GM23338 (cell line): ENCODE measurements around the gene GIMAP2. TPM values are rescaled to one million over a fixed set of nuclear protein-coding genes. Genes with fewer than 3 reads are reported as not detected.
"Not testable (repeated sequence)": the region's sequence is repeated elsewhere in the genome, so short reads cannot be mapped to it uniquely, and the experiment has no call there.

Experiments
- ATAC-seq: fragments of 200-7000 bp; cut with Tn5 transposase; 3 replicates; pipeline ENCODE4 v1.9.1; 2020
- DNase-seq: peaks from one replicate; pipeline ENCODE4 v3.0.0-alpha.2; 2015; ENCODE audit warnings: low spot score
- H2AFZ ChIP-seq: fragments of 200-600 bp; sonication (generic); 2 replicates; pipeline ENCODE4 v1.8.0; 2016; ENCODE audit warnings: antibody characterized with exemption, mild to moderate bottlenecking, moderate library complexity
- H3F3A ChIP-seq: fragments of 200-600 bp; sonication (generic); replicated peaks from 2 replicates; pipeline ENCODE4 v1.8.0; 2017; ENCODE audit warnings: antibody characterized with exemption, mixed run types, low read depth
- H3K27ac ChIP-seq: fragments of 200-600 bp; sonication (generic); 2 replicates; pipeline ENCODE4 v1.6.1; 2016; ENCODE audit warnings: low read depth
- H3K27me3 ChIP-seq: fragments of 200-600 bp; sonication (generic); 2 replicates; pipeline ENCODE4 v1.8.0; 2016; ENCODE audit warnings: mild to moderate bottlenecking, mixed run types, moderate library complexity; ENCODE audit not compliant: insufficient read depth
- H3K36me3 ChIP-seq: fragments of 200-600 bp; sonication (generic); 2 replicates; pipeline ENCODE4 v1.8.0; 2016; ENCODE audit warnings: mild to moderate bottlenecking; ENCODE audit not compliant: insufficient read depth
- H3K4me1 ChIP-seq: fragments of 200-600 bp; sonication (generic); 2 replicates; pipeline ENCODE4 v1.8.0; 2016; ENCODE audit warnings: mild to moderate bottlenecking, moderate library complexity; ENCODE audit not compliant: insufficient read depth
- H3K4me2 ChIP-seq: fragments of 200-600 bp; sonication (generic); 2 replicates; pipeline ENCODE4 v1.7.1; 2017; ENCODE audit warnings: mixed run types
- H3K4me3 ChIP-seq: fragments of 200-600 bp; sonication (generic); 2 replicates; pipeline ENCODE4 v1.6.1; 2016; ENCODE audit warnings: mixed run types
- H3K79me2 ChIP-seq: fragments of 200-600 bp; sonication (generic); replicated peaks from 2 replicates; pipeline ENCODE4 v1.8.0; 2017; ENCODE audit warnings: mild to moderate bottlenecking; ENCODE audit not compliant: insufficient read depth
- H3K9me2 ChIP-seq: fragments of 200-600 bp; sonication (generic); 2 replicates; pipeline ENCODE4 v1.8.0; 2017; ENCODE audit not compliant: insufficient read depth
- H4K20me1 ChIP-seq: fragments of 200-600 bp; sonication (generic); replicated peaks from 2 replicates; pipeline ENCODE4 v1.8.0; 2017; ENCODE audit warnings: mild to moderate bottlenecking; ENCODE audit not compliant: insufficient read depth
- H3K27ac Mint-ChIP-seq: 2 replicates; pipeline ENCODE4 v1.8.0; 2020; ENCODE audit warnings: inconsistent platforms, mild to moderate bottlenecking, moderate library complexity, mixed read lengths
- H3K27me3 Mint-ChIP-seq: 3 replicates; pipeline ENCODE4 v1.8.0; 2022; ENCODE audit warnings: low read depth, mild to moderate bottlenecking, moderate library complexity, mixed read lengths, inconsistent platforms; ENCODE audit not compliant: insufficient read depth, poor library complexity
- H3K36me3 Mint-ChIP-seq: 3 replicates; pipeline ENCODE4 v1.8.0; 2021; ENCODE audit warnings: low read depth, mild to moderate bottlenecking, inconsistent platforms, moderate library complexity, mixed read lengths
- H3K4me1 Mint-ChIP-seq: 3 replicates; pipeline ENCODE4 v1.8.0; 2020; ENCODE audit warnings: mild to moderate bottlenecking, inconsistent platforms, mixed read lengths
- H3K4me3 Mint-ChIP-seq: 3 replicates; pipeline ENCODE4 v1.8.0; 2021; ENCODE audit warnings: moderate library complexity, mild to moderate bottlenecking, inconsistent platforms, mixed read lengths
- H3K9me3 Mint-ChIP-seq: 3 replicates; pipeline ENCODE4 v1.8.0; 2020; ENCODE audit warnings: moderate library complexity, mild to moderate bottlenecking, inconsistent platforms, mixed read lengths
- CREB1 ChIP-seq: fragments of 250-450 bp; sonication (Bioruptor Pico); IDR thresholded peaks from 2 replicates; pipeline ENCODE4 v1.5.0; 2020; ENCODE audit warnings: low read depth, mild to moderate bottlenecking, moderate library complexity
- POLR2AphosphoS5 ChIP-seq: IDR thresholded peaks from 2 replicates; pipeline ENCODE4 v1.6.1; 2016; ENCODE audit warnings: antibody characterized with exemption, low read depth
- ZNF331 ChIP-seq: fragments of 250-450 bp; sonication (Bioruptor Pico); IDR thresholded peaks from 2 replicates; pipeline ENCODE4 v1.5.0; 2020; ENCODE audit warnings: low read depth, mild to moderate bottlenecking, moderate library complexity
- polyA plus RNA-seq: library from polyadenylated mRNA; unstranded; fragments of >200 nt; fragmentation: Nextera tagmentation; extraction: Ambion mirVana; gene quantifications from 2 replicates; pipeline ENCODE4 v1.2.1, GENCODE V29; 2016
- total RNA-seq: library from RNA; depleted of rRNA; stranded (reverse); fragments of >200 nt; shearing (Covaris generic); gene quantifications from 2 replicates; pipeline ENCODE4 v1.2.3, GENCODE V29; 2014
- TF ChIP-seq, protein P1 (sequence below), 2 experiments: fragments of 200-600 bp in 1 of 2; sonication (generic) in 1 of 2; conservative IDR thresholded peaks; 2 replicates each; pipeline versions ENCODE4 v1.5.1 to v1.6.1; 2016 to 2017; ENCODE audit warnings: antibody characterized with exemption in 2 of 2, low read depth in 2 of 2, mild to moderate bottlenecking in 2 of 2, moderate library complexity in 1 of 2

The GIMAP2 gene
- total and polyA plus RNA-seq, 2 experiments from 2014 or later: not detected

- not testable (repeated sequence) for H3K27ac Mint-ChIP-seq
These were observed 13.5 kb upstream of the GIMAP2 start for GRCh38 chr7:150671798-150672585.

GRCh38 chr7:150675714-150676113 lies 9.8 kb upstream of the GIMAP2 start:
- TF ChIP-seq, protein P1, sequence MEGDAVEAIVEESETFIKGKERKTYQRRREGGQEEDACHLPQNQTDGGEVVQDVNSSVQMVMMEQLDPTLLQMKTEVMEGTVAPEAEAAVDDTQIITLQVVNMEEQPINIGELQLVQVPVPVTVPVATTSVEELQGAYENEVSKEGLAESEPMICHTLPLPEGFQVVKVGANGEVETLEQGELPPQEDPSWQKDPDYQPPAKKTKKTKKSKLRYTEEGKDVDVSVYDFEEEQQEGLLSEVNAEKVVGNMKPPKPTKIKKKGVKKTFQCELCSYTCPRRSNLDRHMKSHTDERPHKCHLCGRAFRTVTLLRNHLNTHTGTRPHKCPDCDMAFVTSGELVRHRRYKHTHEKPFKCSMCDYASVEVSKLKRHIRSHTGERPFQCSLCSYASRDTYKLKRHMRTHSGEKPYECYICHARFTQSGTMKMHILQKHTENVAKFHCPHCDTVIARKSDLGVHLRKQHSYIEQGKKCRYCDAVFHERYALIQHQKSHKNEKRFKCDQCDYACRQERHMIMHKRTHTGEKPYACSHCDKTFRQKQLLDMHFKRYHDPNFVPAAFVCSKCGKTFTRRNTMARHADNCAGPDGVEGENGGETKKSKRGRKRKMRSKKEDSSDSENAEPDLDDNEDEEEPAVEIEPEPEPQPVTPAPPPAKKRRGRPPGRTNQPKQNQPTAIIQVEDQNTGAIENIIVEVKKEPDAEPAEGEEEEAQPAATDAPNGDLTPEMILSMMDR (conservative IDR thresholded peaks at IDR 0.05; ENCODE audit: low read depth in 2 of 2): no peak
- TF ChIP-seq CREB1 (CRISPR knock-in tag): no peak
- TF ChIP-seq POLR2AphosphoS5: no peak
- no peak for TF ChIP-seq ZNF331 (CRISPR knock-in tag)
- no peaks in the 10 kb centered on the region for H3K27me3 ChIP-seq
- Mint-ChIP-seq H3K27ac (no peak overlapping the region), H3K4me3 (no peak overlapping the region), H3K9me3 (peaks cover 22% of the 10 kb centered on the region), H3K36me3 (peaks cover 12% of the 10 kb centered on the region), H3K27me3 (peaks cover 2% of the 10 kb centered on the region), H3K4me1 (no peaks in the 10 kb centered on the region)
- H3K27ac ChIP-seq: no peak overlapping the region
- no peaks in the 10 kb centered on the region for H3F3A ChIP-seq
- no peaks in the 10 kb centered on the region for H3K4me1 ChIP-seq
- ATAC-seq (no peak), DNase-seq (no peak)
- no peaks in the 10 kb centered on the region for H3K36me3 ChIP-seq
- no peaks in the 10 kb centered on the region for H3K9me2 ChIP-seq
- no peak overlapping the region for H3K4me3 ChIP-seq
- no peak overlapping the region for H2AFZ ChIP-seq
- no peaks in the 10 kb centered on the region for H4K20me1 ChIP-seq
- no peak overlapping the region for H3K4me2 ChIP-seq
- no peaks in the 10 kb centered on the region for H3K79me2 ChIP-seq

More at GRCh38 chr7:150671798-150672585, 13.5 kb upstream of the GIMAP2 start:
- not testable (repeated sequence) for H2AFZ ChIP-seq, H3K36me3 ChIP-seq, H4K20me1 ChIP-seq, H3K79me2 ChIP-seq, H3K9me2 ChIP-seq, H3K36me3 Mint-ChIP-seq, H3F3A ChIP-seq, H3K9me3 Mint-ChIP-seq, H3K27me3 ChIP-seq, DNase-seq, H3K27ac ChIP-seq, H3K4me1 Mint-ChIP-seq, H3K4me3 ChIP-seq, H3K4me3 Mint-ChIP-seq, H3K27me3 Mint-ChIP-seq, H3K4me1 ChIP-seq, H3K4me2 ChIP-seq, ATAC-seq

- H3K79me2 ChIP-seq, H3K4me3 Mint-ChIP-seq, H3K4me2 ChIP-seq, H3K4me3 ChIP-seq, H3F3A ChIP-seq, H4K20me1 ChIP-seq, H3K27me3 ChIP-seq, H3K9me2 ChIP-seq, DNase-seq, H3K27ac Mint-ChIP-seq, H3K4me1 ChIP-seq, H3K27me3 Mint-ChIP-seq, H3K27ac ChIP-seq, H2AFZ ChIP-seq, H3K36me3 ChIP-seq, H3K4me1 Mint-ChIP-seq, ATAC-seq: not testable (repeated sequence)
- Mint-ChIP-seq H3K9me3 (peaks cover 22% of the 10 kb centered on the region), H3K36me3 (peaks cover 12% of the 10 kb centered on the region)
These were observed 9.2 kb upstream of the GIMAP2 start for GRCh38 chr7:150676276-150676675.

- not testable (repeated sequence) for H3K27ac ChIP-seq, H3K79me2 ChIP-seq, H3K4me1 ChIP-seq, H3F3A ChIP-seq, H3K36me3 ChIP-seq, H3K4me3 Mint-ChIP-seq, H3K4me3 ChIP-seq, H3K27me3 ChIP-seq, H3K4me2 ChIP-seq, H3K27me3 Mint-ChIP-seq, ATAC-seq, DNase-seq, H4K20me1 ChIP-seq, H3K9me2 ChIP-seq, H3K4me1 Mint-ChIP-seq, H2AFZ ChIP-seq, H3K27ac Mint-ChIP-seq
- H3K36me3 Mint-ChIP-seq: peaks cover 12% of the 10 kb centered on the region
- peaks cover 22% of the 10 kb centered on the region for H3K9me3 Mint-ChIP-seq
These were observed 8.7 kb upstream of the GIMAP2 start for GRCh38 chr7:150676854-150677253.

GRCh38 chr7:150678601-150679000 lies 6.9 kb upstream of the GIMAP2 start:
- not testable (repeated sequence) for H3K4me1 Mint-ChIP-seq, H2AFZ ChIP-seq, H3K4me3 ChIP-seq, DNase-seq, H3F3A ChIP-seq, H3K4me1 ChIP-seq, H3K36me3 ChIP-seq, H3K27ac ChIP-seq, H3K9me2 ChIP-seq, H3K4me2 ChIP-seq, H3K27me3 Mint-ChIP-seq, H3K27ac Mint-ChIP-seq, H4K20me1 ChIP-seq, H3K79me2 ChIP-seq, H3K4me3 Mint-ChIP-seq, H3K27me3 ChIP-seq, ATAC-seq
- peaks cover 12% of the 10 kb centered on the region for H3K36me3 Mint-ChIP-seq
- H3K9me3 Mint-ChIP-seq: peaks cover 22% of the 10 kb centered on the region
